Renal cortex interstitium (tissue), 11 donors: Measurements from ENCODE around the gene PPCDC. TPM values are rescaled to one million over a fixed set of nuclear protein-coding genes. Genes with fewer than 3 reads are reported as not detected.
"Not testable (repeated sequence)": the region's sequence is repeated elsewhere in the genome, so short reads cannot be mapped to it uniquely, and the experiment has no call there.

ENCODE experiments used
- DNase-seq, 11 donors: peaks; one replicate each; pipeline ENCODE4 v3.0.0-alpha.2; 2013; ENCODE audit warnings: low read depth in 9 of 11, low spot score in 4 of 11; ENCODE audit errors: extremely low read depth in 1 of 11
- polyA plus RNA-seq, 3 donors: library from polyadenylated mRNA; unstranded; fragments of 120-200 nt; gene quantifications; one replicate each; pipeline ENCODE4 v1.2.1, GENCODE V29; 2013; ENCODE audit not compliant: insufficient read length in 3 of 3

Gene PPCDC
- polyA plus RNA-seq, 3 donors: 10.2 to 15.7 (median 12.5) TPM

- DNase-seq: no peak
Observed at GRCh38 chr15:75058127-75058905, 34.9 kb downstream of the PPCDC start.

GRCh38 chr15:75059607-75060006, 36.2 kb downstream of the PPCDC start:
- no peak for DNase-seq

- DNase-seq: no peak
Observed at GRCh38 chr15:75061272-75061671, 37.9 kb downstream of the PPCDC start.

DNA sequence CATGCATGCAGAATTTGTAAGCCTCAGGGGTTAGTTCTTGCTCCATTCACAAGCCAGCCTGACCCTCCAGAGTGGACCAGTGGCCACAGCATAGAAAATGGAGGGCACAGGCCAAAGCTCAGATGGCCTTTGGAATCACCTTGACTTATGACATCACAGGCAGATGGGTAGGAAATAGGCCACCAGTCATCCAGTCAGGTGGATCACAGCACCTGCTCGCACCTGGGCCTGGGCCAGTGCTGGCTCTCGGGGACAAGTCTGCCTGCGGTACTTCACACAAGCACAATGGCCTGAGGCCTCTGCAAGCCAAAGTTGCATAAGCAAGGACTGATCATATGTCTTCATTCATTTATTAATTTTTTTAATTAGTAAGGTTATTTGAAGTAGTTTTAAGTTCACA, 39.3 kb downstream of the PPCDC start:
- no peak for DNase-seq

GRCh38 chr15:75063338-75063737, 39.9 kb downstream of the PPCDC start:
- no peak for DNase-seq

DNA sequence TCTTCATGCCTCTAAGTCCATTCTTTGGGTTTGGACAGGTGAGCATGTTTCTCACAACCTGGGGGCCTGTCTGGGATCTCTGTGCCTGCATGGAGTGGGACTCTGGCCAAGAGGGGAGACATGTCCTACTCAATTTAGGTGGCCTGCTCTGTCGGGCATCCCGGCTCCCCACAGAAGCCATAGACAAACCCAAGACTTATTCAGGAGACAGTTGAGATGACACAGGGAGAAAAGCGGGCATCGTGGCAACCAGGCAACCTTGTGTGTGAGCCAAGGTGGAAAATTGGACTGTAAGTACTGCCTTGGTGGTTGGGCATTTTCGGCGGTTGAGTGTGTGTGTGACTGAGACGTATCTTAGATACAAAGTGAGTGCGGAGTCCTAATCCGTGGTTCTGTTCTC, 40.5 kb downstream of the PPCDC start:
- no peak for DNase-seq

- DNase-seq: no peak
Observed at GRCh38 chr15:75064846-75065245, 41.5 kb downstream of the PPCDC start.

GRCh38 chr15:75065467-75065850, 42.1 kb downstream of the PPCDC start:
- no peak for DNase-seq

DNA sequence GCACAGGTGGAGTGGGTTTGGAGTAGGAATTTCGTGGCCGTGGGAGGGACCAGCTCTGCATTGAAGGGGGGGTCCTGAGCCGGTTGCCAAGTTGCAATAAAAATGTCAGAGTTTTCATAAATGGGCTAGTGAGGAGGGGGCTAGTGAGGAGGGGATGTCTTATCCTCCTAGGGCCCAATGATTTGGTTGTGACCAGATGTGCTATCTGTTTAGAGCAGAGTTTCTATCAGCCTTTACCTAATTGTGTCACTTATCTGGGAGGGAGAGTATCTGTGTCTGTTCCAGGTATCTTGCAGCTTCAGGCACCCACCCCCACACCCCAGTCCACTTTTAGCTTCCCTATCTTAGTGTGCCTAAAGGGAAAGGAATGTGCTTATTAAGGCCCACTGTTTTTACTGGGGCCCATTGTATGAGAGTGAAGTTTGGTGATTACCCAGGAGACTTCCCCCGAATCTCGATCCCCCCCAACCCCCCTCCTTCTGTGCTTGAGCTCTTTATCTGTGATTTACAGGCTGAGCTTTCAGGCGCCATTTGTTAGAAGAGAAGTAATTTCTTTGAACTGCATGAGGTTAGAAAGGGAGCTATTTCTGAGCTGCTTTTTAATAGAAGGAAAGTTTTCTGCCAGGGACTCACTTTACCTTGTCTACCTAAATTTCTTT, 42.6 kb downstream of the PPCDC start:
- no peak for DNase-seq

DNA sequence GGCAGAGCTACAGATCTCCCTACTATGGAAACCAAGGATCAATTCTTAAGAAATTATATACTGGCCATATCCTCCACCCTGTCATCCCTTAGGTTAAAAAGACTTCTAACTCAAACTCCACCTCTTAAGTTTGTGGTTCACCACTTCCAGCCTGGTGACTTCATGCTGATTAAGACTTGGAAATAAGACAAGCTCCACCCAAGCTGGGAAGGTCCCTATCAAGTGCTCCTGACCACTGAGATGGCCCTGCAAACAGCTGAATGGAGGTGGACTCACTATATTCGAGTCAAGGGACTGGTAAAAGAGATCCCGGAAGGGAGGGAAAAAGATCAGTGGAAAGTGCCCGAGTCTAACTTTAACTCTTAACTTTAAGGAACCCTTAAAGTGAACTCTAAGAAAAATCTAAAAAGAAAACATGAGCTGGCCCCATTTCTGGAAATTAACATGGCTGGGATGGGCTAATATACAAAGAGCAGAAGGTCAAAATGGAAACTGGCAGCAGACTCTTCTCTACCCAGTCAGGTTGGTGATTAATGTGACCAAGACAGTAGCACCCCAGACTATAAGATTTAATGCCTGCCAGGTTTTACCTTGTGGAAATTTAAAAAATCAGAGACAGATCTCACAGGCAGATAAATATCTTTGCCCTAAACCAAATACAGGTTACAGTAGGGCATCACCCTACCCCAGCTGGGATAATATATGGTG, 43.9 kb downstream of the PPCDC start:
- DNase-seq: no peak

GRCh38 chr15:75068748-75069147, 45.4 kb downstream of the PPCDC start:
- DNase-seq: no peak

DNA sequence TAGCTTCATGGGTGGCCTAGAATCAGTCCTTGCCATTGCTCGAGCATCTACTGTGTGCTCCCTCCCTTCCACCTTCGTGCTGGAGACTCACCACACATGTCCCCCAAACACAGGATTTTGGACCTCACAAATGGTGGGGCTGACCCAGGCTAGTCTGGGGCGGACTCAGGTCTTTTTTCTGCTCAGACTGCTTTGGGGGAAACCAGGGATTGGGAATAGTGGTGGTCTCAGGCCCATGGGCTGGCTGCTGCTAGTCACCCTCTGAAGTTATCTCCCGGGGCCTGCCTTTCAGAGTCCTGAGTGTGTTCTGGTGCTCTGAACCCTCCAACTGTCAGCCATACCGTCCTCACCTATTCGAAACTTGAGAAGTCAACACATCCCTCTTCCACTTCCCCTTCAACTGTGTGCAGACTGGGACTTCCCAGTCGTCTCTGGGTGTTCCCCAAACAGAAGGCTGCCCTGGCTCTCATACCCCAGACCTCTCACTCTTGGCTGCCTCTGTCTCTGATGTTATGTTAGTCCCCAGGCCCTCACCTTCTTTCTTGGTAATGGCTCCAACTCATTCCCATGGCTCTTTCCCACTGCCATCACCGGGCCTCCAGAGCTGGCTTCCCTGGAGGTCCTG, 46.0 kb downstream of the PPCDC start:
- no peak for DNase-seq

DNA sequence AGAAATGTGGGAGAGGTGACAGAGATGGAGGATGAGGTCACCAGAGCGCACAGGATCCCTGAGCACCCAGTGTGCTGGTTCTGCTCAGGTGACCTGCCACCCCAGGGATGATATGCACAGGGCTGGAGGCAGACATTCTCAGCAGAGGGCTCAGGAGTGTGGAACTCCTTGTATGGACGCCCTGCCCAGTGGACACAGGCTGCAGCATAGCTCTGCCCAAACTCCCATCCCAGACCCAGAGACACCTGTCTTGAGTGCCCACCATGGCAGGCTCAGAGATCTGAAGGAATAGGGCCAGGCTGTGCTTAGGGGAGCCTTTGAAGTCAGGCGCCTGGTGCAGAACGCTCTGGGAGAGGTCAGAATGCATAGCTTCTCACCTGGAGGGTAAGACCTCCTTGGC, 47.3 kb downstream of the PPCDC start:
- DNase-seq: no peak

DNA sequence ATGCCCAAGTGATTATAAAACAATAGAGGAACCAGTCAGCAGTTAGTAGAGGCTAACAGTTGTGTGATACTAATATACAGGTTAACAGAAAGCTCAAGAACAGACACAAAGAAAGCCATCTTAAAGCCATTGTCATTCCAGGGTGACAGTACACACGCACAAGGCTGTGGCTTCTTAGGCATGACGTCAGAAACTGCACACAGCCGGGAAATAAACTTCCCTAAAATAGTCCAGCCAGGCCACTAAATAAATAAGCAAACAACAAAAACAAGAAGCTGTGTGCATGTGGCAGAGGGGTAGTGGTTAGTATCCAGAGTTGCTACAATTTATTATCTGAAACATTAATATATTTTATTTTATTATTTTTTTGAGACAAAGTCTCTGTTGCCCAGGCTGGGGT, 49.8 kb downstream of the PPCDC start:
- DNase-seq: no peak

- DNase-seq: no peak
Observed at GRCh38 chr15:75076277-75076676, 52.9 kb downstream of the PPCDC start.

DNA sequence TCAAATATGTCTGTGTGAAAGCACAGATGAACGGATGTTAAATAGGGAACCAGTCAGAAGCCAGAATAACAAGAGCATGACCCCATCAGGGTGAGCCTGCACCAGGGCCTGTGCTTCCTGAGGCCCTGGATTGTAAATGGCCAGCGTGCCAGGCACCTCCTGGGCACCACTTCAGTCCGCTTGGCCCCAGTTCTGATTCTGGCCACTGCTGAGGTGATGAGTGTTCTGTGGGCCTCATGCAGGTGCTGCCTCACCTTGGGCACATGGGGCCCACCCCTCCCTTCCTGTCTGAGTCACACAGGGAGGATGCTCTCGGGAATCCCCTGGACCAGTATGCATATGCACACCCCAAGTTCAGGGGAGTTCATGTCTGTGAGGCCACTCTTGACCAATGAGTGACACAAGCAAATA, 54.2 kb downstream of the PPCDC start:
- not testable (repeated sequence) for DNase-seq

DNA sequence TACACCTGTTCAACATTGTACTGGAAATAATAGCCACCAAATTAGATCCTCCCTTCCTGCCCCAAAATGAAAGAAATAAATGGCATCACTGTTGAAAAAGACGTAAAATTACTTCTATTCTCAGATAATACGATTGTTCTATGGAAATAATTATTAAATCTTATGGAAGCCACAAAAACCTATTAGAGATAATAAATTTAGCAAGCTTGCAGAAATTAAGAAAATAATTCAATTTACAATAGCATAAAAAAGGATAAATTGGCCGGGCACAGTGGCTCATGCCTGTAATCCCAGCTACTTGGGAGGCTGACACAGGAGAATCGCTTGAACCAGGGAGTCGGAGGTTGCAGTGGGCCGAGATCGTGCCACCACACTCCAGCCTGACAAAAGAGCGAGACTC, 57.8 kb downstream of the PPCDC start:
- no peak for DNase-seq

DNA sequence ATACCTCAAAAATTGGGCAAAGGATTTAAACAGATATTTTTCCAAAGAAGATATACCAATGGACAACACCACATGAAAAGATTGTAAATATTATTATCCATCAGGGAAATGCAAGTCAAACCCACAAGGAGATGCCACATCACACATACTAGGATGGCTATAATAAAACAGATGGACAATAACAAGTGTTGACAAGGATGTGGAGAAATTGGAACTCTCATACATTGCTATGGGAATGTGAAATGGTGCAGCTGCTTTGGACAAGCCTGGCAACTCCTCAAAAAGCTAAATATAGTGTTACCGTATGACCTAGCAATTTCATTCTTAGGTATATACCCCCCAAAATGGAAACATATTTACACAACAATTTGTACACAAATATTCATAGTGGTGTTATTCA, 59.3 kb downstream of the PPCDC start:
- no peak for DNase-seq

DNA sequence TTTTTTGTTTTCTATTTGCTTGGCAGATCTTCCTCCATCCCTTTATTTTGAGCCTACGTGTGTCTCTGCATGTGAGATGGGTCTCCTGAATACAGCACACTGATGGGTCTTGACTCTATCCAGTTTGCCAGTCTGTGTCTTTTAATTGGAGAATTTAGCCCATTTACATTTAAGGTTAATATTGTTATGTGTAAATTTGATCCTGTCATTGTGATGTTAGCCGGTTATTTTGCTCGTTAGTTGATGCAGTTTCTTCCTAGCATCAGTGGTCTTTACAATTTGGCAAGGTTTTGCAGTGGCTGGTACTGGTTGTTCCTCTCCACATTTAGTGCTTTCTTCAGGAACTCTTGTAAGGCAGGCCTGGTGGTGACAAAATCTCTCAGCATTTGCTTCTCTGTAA, 62.3 kb downstream of the PPCDC start:
- DNase-seq: not testable (repeated sequence)
